HCT116 (cell line): ENCODE results near the gene KIF1A. TPM values are rescaled to one million over a fixed set of nuclear protein-coding genes. Genes with fewer than 3 reads are reported as not detected.
"Not testable (repeated sequence)": the region's sequence is repeated elsewhere in the genome, so short reads cannot be mapped to it uniquely, and the experiment has no call there.

Experiments used
- ATAC-seq: fragments of 200-7000 bp; cut with Tn5 transposase; 2 replicates; pipeline ENCODE4 v1.9.1; 2020; ENCODE audit warnings: mild to moderate bottlenecking, moderate library complexity
- BruUV-seq: library from RNA; stranded (reverse); fragments of 400-500 nt; replicated peaks from 2 replicates; lab custom pipeline; 2021; lab: Mats Ljungman, UMichigan
- CTCF ChIA-PET: fragments of 300-600 bp; sonication (Branson Sonifier 250); formaldehyde crosslinking; loops from one replicate; lab custom pipeline; 2021; ENCODE audit warnings: antibody characterized with exemption; lab: Charles Lee
- POLR2A ChIA-PET: fragments of 300-600, 350-600 bp; sonication (Branson Sonifier 250); formaldehyde crosslinking; loops from one replicate; lab custom pipeline; 2021; ENCODE audit warnings: antibody characterized with exemption; lab: Charles Lee
- RAD21 ChIA-PET, 2 experiments: fragments of 300-600 bp; sonication (Branson Sonifier 250); formaldehyde crosslinking; loops; one replicate each; lab custom pipeline; 2023; ENCODE audit warnings: low total read pairs in 2 of 2; ENCODE audit not compliant: uncharacterized antibody in 2 of 2, unreplicated experiment in 2 of 2, low non-redundant PET in 1 of 2; lab: Charles Lee
- DNase-seq: peaks from one replicate; pipeline ENCODE4 v3.0.0-alpha.2; 2010; ENCODE audit warnings: low read depth, low spot score
- H2AFZ ChIP-seq: fragments of 200-600 bp; shearing (Covaris generic), sonication (generic); 2 replicates; pipeline ENCODE4 v1.6.1; 2017; ENCODE audit warnings: low read depth, mixed run types, mixed read lengths, antibody characterized with exemption, low read length; ENCODE audit not compliant: poor library complexity, severe bottlenecking
- H3K27ac ChIP-seq: 2 replicates; pipeline ENCODE4 v1.5.1; 2012; ENCODE audit warnings: low read depth, low read length
- H3K27me3 ChIP-seq: fragments of 200-600 bp; sonication (generic); 2 replicates; pipeline ENCODE4 v1.6.1; 2016; ENCODE audit warnings: mixed run types, low read length, mixed read lengths; ENCODE audit not compliant: insufficient read depth
- H3K36me3 ChIP-seq, 2 experiments: fragments of 200-500 bp in 1 of 2; fragments of 200-600 bp in 1 of 2; sonication (Bioruptor generic) in 1 of 2; sonication (generic) in 1 of 2; 2 replicates each; pipeline versions ENCODE4 v1.5.1 to v1.6.1; 2014 to 2016; ENCODE audit warnings: low read length in 2 of 2, inconsistent platforms in 1 of 2, mixed read lengths in 1 of 2, mixed run types in 1 of 2; ENCODE audit not compliant: insufficient read depth in 2 of 2, control insufficient read depth in 1 of 2
- H3K4me1 ChIP-seq, 2 experiments: fragments of 200-600 bp in 1 of 2; sonication (generic) in 1 of 2; 2 replicates each; pipeline versions ENCODE4 v1.5.1 to v1.6.1; 2012 to 2017; ENCODE audit warnings: low read length in 2 of 2, inconsistent platforms in 1 of 2, mild to moderate bottlenecking in 1 of 2, mixed read lengths in 1 of 2, mixed run types in 1 of 2, moderate library complexity in 1 of 2; ENCODE audit not compliant: insufficient read depth in 2 of 2, control insufficient read depth in 1 of 2
- H3K4me2 ChIP-seq: fragments of 200-600 bp; sonication (generic); 2 replicates; pipeline ENCODE4 v1.6.1; 2017; ENCODE audit warnings: mixed run types, low read length, mixed read lengths
- H3K4me3 ChIP-seq, 2 experiments: fragments of 200-600 bp in 1 of 2; sonication (generic) in 1 of 2; replicated peaks in 1 of 2; 2 replicates each; pipeline ENCODE4 v1.5.1; 2011 to 2016; ENCODE audit warnings: low read length in 2 of 2, control low read depth in 1 of 2, low read depth in 1 of 2, mild to moderate bottlenecking in 1 of 2, mixed read lengths in 1 of 2, mixed run types in 1 of 2
- H3K79me2 ChIP-seq: fragments of 200-600 bp; sonication (generic); 2 replicates; pipeline ENCODE4 v1.6.1; 2017; ENCODE audit warnings: mild to moderate bottlenecking, mixed run types, low read length, moderate library complexity, mixed read lengths; ENCODE audit not compliant: insufficient read depth
- H3K9ac ChIP-seq: fragments of 200-600 bp; sonication (generic); 2 replicates; pipeline ENCODE4 v1.6.1; 2016; ENCODE audit warnings: low read length, mixed read lengths
- H3K9me2 ChIP-seq: fragments of 200-600 bp; sonication (generic), shearing (Covaris generic); 2 replicates; pipeline ENCODE4 v1.6.1; 2017; ENCODE audit warnings: mixed run types, mild to moderate bottlenecking, moderate library complexity; ENCODE audit not compliant: insufficient read depth
- H3K9me3 ChIP-seq, 2 experiments: fragments of 200-500 bp in 1 of 2; fragments of 200-600 bp in 1 of 2; sonication (Bioruptor generic) in 1 of 2; sonication (generic) in 1 of 2; 2 replicates each; pipeline ENCODE4 v1.6.1; 2014 to 2017; ENCODE audit warnings: low read length in 2 of 2, mixed read lengths in 2 of 2, inconsistent platforms in 1 of 2, low read depth in 1 of 2, mild to moderate bottlenecking in 1 of 2, mixed run types in 1 of 2, moderate library complexity in 1 of 2; ENCODE audit not compliant: control insufficient read depth in 1 of 2, insufficient read depth in 1 of 2
- H4K20me1 ChIP-seq: fragments of 200-600 bp; sonication (generic), shearing (Covaris generic); 2 replicates; pipeline ENCODE4 v1.6.1; 2017; ENCODE audit warnings: mixed run types, mild to moderate bottlenecking, moderate library complexity; ENCODE audit not compliant: insufficient read depth
- intact Hi-C: fragments of 100-400 bp; cut with micrococcal nuclease; formaldehyde crosslinking; loops from 2 replicates; pipeline ENCODE4 v1.10.0; 2022
- total RNA-seq: library from RNA; stranded (reverse); gene quantifications from one replicate; pipeline ENCODE4 v1.2.1, GENCODE V29; 2021; ENCODE audit not compliant: unreplicated experiment

Gene KIF1A
- total RNA-seq, 1 experiment from 2014 or later = 0.27 TPM

GRCh38 chr2:240680185-240680584 is 139.8 kb downstream of the KIF1A start:
- H2AFZ ChIP-seq, H3K9me3 ChIP-seq, H3K4me2 ChIP-seq, H3K4me1 ChIP-seq, H3K27ac ChIP-seq, DNase-seq, POLR2A ChIA-PET, H3K27me3 ChIP-seq, H3K79me2 ChIP-seq, H3K9me2 ChIP-seq, H3K36me3 ChIP-seq, CTCF ChIA-PET, intact Hi-C loops, H4K20me1 ChIP-seq, H3K4me3 ChIP-seq, H3K9ac ChIP-seq, BruUV-seq, RAD21 ChIA-PET, ATAC-seq: not testable (repeated sequence)

- H3K36me3 ChIP-seq, ATAC-seq, H3K27me3 ChIP-seq, H3K4me1 ChIP-seq, H3K27ac ChIP-seq, CTCF ChIA-PET, intact Hi-C loops, H3K9ac ChIP-seq, POLR2A ChIA-PET, RAD21 ChIA-PET, H3K4me3 ChIP-seq, H2AFZ ChIP-seq, BruUV-seq, DNase-seq, H3K79me2 ChIP-seq, H4K20me1 ChIP-seq, H3K9me2 ChIP-seq, H3K4me2 ChIP-seq, H3K9me3 ChIP-seq: not testable (repeated sequence)
These were observed 141.1 kb downstream of the KIF1A start for GRCh38 chr2:240678909-240679308.

GRCh38 chr2:240678043-240678442 is 142.0 kb downstream of the KIF1A start:
- BruUV-seq = not testable (repeated sequence)

DNA sequence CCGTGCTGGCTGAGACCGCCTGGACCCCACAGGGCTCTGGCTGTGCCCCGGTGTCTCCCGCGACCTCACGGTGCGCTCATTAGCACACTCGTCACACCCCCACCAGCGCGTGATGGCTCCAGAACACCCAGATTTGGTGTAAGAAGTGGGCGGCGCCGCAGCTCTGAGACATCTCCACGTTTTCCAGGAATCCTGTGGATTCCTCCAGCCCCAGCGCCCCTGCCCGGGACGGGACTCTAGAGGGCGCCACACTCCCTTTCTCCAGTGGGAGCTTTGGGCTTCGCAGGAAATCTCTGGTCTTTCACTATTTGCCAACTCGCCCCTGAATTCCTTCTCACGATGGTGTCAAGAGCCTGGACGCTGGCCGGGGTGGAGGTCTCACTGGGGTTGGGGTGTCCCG is 144.7 kb downstream of the KIF1A start:
- RAD21 ChIA-PET, H3K9me2 ChIP-seq, H3K4me2 ChIP-seq, H3K9ac ChIP-seq, POLR2A ChIA-PET, H4K20me1 ChIP-seq, CTCF ChIA-PET, H3K27me3 ChIP-seq, H3K27ac ChIP-seq, DNase-seq, H3K79me2 ChIP-seq, H3K36me3 ChIP-seq, H2AFZ ChIP-seq, H3K4me1 ChIP-seq, intact Hi-C loops, BruUV-seq, H3K9me3 ChIP-seq, H3K4me3 ChIP-seq: not testable (repeated sequence)
- peak; percentile 91 for ATAC-seq

More at GRCh38 chr2:240678043-240678442, 142.0 kb downstream of the KIF1A start:
- H3K9ac ChIP-seq, H4K20me1 ChIP-seq, H3K4me3 ChIP-seq, RAD21 ChIA-PET, H3K9me3 ChIP-seq, CTCF ChIA-PET, ATAC-seq, H3K27me3 ChIP-seq, H3K9me2 ChIP-seq, H3K27ac ChIP-seq, H3K4me2 ChIP-seq, H3K36me3 ChIP-seq, H3K79me2 ChIP-seq, POLR2A ChIA-PET, H2AFZ ChIP-seq, H3K4me1 ChIP-seq, intact Hi-C loops, DNase-seq: not testable (repeated sequence)
